Adrenal gland (tissue), 5 donors: ENCODE data around the gene MPDZ.

Source experiments
- POLR2A ChIP-seq, 2 donors: fragments of 450-650 bp; IDR thresholded peaks; one replicate each; pipeline ENCODE4 v1.6.1; 2017; ENCODE audit warnings: antibody characterized with exemption in 2 of 2, mild to moderate bottlenecking in 2 of 2, moderate library complexity in 1 of 2
- TF ChIP-seq, protein P1 (sequence below), 6 experiments: fragments of 450-650 bp in 4 of 6; fragments of 200-600 bp in 2 of 6; sonication (generic) in 1 of 6; IDR thresholded peaks; 1 replicate in 5 of 6; 2 replicates in 1 of 6; pipeline versions ENCODE4 v1.5.1 to v1.8.0; 2016 to 2021; ENCODE audit warnings: antibody characterized with exemption in 6 of 6, mild to moderate bottlenecking in 2 of 6, moderate library complexity in 1 of 6
- donor health status: DM: no; HTN: no; CAD: no.

DNA sequence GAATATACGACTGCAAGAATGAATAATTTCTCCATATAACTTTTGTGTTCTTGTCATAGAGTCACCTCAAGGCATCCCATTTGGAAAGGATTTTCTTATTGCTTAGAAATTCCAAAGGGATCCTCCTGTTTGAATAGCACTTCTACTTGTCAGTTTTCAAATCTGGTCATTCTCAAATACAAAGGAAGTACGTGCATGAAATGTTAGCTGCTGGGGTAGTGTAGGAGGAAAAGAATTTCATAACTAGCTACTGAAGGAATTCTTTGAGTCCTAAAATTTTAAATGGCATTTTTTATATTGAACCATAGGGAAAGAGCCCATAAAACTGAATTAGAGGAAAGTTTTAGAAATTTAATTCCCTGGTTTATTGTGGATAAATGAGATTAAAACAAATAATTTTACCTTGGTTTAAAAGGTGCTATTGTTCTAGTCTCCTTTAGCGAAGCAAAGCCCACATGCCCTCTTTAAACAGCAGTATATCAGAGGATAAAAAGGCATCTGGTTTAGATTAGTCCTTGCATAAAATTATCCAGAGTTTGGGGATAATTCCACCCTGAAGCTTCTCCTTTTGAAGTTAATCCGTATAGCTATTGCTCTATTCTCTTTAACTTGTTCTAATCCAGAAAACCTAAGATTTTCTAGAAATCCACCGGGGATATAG, 2.0 kb upstream of the MPDZ start:
- TF ChIP-seq, protein P1, sequence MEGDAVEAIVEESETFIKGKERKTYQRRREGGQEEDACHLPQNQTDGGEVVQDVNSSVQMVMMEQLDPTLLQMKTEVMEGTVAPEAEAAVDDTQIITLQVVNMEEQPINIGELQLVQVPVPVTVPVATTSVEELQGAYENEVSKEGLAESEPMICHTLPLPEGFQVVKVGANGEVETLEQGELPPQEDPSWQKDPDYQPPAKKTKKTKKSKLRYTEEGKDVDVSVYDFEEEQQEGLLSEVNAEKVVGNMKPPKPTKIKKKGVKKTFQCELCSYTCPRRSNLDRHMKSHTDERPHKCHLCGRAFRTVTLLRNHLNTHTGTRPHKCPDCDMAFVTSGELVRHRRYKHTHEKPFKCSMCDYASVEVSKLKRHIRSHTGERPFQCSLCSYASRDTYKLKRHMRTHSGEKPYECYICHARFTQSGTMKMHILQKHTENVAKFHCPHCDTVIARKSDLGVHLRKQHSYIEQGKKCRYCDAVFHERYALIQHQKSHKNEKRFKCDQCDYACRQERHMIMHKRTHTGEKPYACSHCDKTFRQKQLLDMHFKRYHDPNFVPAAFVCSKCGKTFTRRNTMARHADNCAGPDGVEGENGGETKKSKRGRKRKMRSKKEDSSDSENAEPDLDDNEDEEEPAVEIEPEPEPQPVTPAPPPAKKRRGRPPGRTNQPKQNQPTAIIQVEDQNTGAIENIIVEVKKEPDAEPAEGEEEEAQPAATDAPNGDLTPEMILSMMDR (IDR thresholded peaks at IDR 0.05), result no peak
- no peak for TF ChIP-seq POLR2A (IDR thresholded peaks at IDR 0.05)
